DND-41 (cell line): ENCODE data around the gene DACH1.

ENCODE experiments used
- ATAC-seq: fragments of 200-7000 bp; cut with Tn5 transposase; 3 replicates; pipeline ENCODE4 v1.9.1; 2021; ENCODE audit warnings: low read depth; ENCODE audit not compliant: insufficient read depth
- DNase-seq: peaks from one replicate; pipeline ENCODE4 v3.0.0-alpha.2; 2020
- H2AFZ ChIP-seq: 2 replicates; pipeline ENCODE4 v1.6.0; 2012; ENCODE audit warnings: low read depth, low read length
- H3K27ac ChIP-seq: 2 replicates; pipeline ENCODE4 v1.5.1; 2012; ENCODE audit warnings: low read length, inconsistent platforms
- H3K27me3 ChIP-seq: fragments of 200-600 bp; sonication (generic); 2 replicates; pipeline ENCODE4 v1.6.0; 2012; ENCODE audit warnings: low read length, mild to moderate bottlenecking, inconsistent platforms; ENCODE audit not compliant: insufficient read depth, poor library complexity
- H3K36me3 ChIP-seq: 2 replicates; pipeline ENCODE4 v1.5.1; 2012; ENCODE audit warnings: low read length, inconsistent platforms; ENCODE audit not compliant: insufficient read depth
- H3K4me1 ChIP-seq: 2 replicates; pipeline ENCODE4 v1.5.1; 2012; ENCODE audit warnings: mild to moderate bottlenecking, low read length; ENCODE audit not compliant: insufficient read depth
- H3K4me2 ChIP-seq: 2 replicates; pipeline ENCODE4 v1.6.0; 2012; ENCODE audit warnings: mild to moderate bottlenecking, moderate library complexity, low read length, inconsistent platforms; ENCODE audit not compliant: insufficient read depth
- H3K4me3 ChIP-seq, 2 experiments: fragments of 200-600 bp in 1 of 2; shearing (Covaris generic) in 1 of 2; 2 replicates each; pipeline ENCODE4 v1.5.1; 2012 to 2016; ENCODE audit warnings: inconsistent platforms in 2 of 2, low read length in 2 of 2, mild to moderate bottlenecking in 2 of 2, low read depth in 1 of 2, moderate library complexity in 1 of 2
- H3K79me2 ChIP-seq: 2 replicates; pipeline ENCODE4 v1.6.0; 2012; ENCODE audit warnings: low read length, inconsistent platforms; ENCODE audit not compliant: insufficient read depth
- H3K9ac ChIP-seq: 2 replicates; pipeline ENCODE4 v1.6.0; 2012; ENCODE audit warnings: low read depth, mild to moderate bottlenecking, inconsistent platforms, low read length, moderate library complexity
- H3K9me3 ChIP-seq: 2 replicates; pipeline ENCODE4 v1.5.1; 2012; ENCODE audit warnings: low read length, moderate library complexity, mild to moderate bottlenecking, inconsistent platforms; ENCODE audit not compliant: insufficient read depth, severe bottlenecking
- H4K20me1 ChIP-seq: 2 replicates; pipeline ENCODE4 v1.6.0; 2012; ENCODE audit warnings: low read length; ENCODE audit not compliant: insufficient read depth
- EZH2 ChIP-seq: IDR thresholded peaks from 3 replicates; pipeline ENCODE4 v1.6.1; 2012; ENCODE audit warnings: borderline replicate concordance, low read depth, mild to moderate bottlenecking, moderate library complexity, low read length, inconsistent platforms; ENCODE audit not compliant: severe bottlenecking
- TF ChIP-seq, protein P1 (sequence below): IDR thresholded peaks from 2 replicates; pipeline ENCODE4 v1.5.1; 2012; ENCODE audit warnings: borderline replicate concordance, low read length, moderate library complexity, mild to moderate bottlenecking; ENCODE audit not compliant: poor library complexity, severe bottlenecking; ENCODE audit errors: extremely low read depth

The DACH1 gene

DNA sequence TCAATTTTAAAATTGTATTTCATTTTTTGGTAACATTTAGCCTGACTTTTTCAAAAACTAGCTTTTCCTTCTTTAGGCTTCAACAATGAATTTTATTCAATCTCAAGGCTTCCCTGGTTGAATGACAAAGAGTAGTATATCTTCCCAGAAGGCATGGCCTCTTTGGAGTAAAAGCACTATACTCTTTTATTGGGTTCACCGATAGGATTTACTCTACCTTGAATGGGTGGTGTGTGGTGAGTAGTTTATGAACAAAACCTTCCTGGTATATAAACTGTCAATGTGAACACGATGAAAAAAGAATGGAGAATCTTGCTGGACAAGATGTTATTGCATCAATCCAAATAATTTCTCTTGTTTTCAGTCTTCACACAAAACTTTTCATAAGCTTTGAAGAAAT, 167.7 kb downstream of the DACH1 start:
- no peak for TF ChIP-seq EZH2
- Histone ChIP-seq H3K79me2 (no peaks in the 10 kb centered on the region), H3K4me3 (no peak overlapping the region), H3K4me1 (no peaks in the 10 kb centered on the region), H3K36me3 (no peaks in the 10 kb centered on the region), H3K4me2 (no peak overlapping the region), H3K27me3 (no peaks in the 10 kb centered on the region), H3K9me3 (no peaks in the 10 kb centered on the region), H4K20me1 (no peaks in the 10 kb centered on the region), H3K27ac (no peak overlapping the region), H2AFZ (no peak overlapping the region), H3K9ac (no peak overlapping the region)
- no peak for DNase-seq
- ATAC-seq: no peak

DNA sequence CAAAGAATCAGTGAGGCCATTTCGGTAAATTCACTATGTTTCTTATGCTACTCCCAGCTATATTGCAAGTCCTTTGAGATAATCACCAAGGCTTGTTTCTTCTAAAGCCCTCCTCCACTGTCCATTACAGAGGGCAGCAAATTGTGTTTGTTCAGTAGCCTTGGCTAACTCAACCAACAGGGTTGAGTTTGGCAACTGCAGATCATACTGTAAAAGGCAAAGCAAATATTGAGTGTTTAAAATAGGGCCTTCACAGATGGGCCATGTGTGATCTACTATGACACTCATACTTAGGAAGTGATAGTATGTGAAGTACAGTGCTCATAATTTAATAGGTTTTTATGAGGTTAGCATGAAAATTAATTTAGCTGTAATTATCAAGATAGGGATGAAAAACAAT, 171.3 kb downstream of the DACH1 start:
- DNase-seq (no peak), ATAC-seq (no peak)
- H3K4me3 ChIP-seq: no peak overlapping the region
- no peaks in the 10 kb centered on the region for H3K9me3 ChIP-seq
- H3K4me1 ChIP-seq: no peaks in the 10 kb centered on the region
- TF ChIP-seq EZH2: no peak
- TF ChIP-seq, protein P1, sequence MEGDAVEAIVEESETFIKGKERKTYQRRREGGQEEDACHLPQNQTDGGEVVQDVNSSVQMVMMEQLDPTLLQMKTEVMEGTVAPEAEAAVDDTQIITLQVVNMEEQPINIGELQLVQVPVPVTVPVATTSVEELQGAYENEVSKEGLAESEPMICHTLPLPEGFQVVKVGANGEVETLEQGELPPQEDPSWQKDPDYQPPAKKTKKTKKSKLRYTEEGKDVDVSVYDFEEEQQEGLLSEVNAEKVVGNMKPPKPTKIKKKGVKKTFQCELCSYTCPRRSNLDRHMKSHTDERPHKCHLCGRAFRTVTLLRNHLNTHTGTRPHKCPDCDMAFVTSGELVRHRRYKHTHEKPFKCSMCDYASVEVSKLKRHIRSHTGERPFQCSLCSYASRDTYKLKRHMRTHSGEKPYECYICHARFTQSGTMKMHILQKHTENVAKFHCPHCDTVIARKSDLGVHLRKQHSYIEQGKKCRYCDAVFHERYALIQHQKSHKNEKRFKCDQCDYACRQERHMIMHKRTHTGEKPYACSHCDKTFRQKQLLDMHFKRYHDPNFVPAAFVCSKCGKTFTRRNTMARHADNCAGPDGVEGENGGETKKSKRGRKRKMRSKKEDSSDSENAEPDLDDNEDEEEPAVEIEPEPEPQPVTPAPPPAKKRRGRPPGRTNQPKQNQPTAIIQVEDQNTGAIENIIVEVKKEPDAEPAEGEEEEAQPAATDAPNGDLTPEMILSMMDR: no peak
- H3K4me2 ChIP-seq: no peak overlapping the region
- H4K20me1 ChIP-seq: no peaks in the 10 kb centered on the region
- no peak overlapping the region for H3K9ac ChIP-seq
- H2AFZ ChIP-seq: no peak overlapping the region
- no peaks in the 10 kb centered on the region for H3K79me2 ChIP-seq
- no peaks in the 10 kb centered on the region for H3K36me3 ChIP-seq
- H3K27me3 ChIP-seq: no peaks in the 10 kb centered on the region
- H3K27ac ChIP-seq: no peak overlapping the region

DNA sequence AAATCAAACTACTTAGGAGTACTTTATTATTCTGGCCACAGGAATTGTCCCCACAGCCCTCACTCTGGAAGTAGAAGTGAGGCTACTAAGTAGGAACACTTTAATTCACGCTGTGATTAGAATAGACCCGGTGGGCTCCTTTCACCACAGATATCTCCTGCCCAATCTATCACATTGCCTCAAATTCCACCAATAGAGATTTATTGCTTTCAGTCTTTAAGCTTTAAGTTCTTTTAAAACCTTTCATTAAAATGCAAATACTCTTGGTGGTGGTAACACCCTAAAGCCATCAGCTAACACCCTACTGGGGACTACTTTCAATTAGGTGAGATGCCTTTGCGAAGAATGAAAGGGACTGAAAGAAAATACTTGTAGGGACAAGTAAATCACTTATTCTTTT, 181.9 kb downstream of the DACH1 start:
- Histone ChIP-seq H3K4me3 (no peak overlapping the region), H3K79me2 (no peaks in the 10 kb centered on the region), H3K27ac (no peak overlapping the region), H3K4me1 (no peaks in the 10 kb centered on the region), H2AFZ (no peak overlapping the region), H3K9me3 (no peaks in the 10 kb centered on the region), H3K9ac (no peak overlapping the region), H3K4me2 (no peak overlapping the region), H3K36me3 (no peaks in the 10 kb centered on the region), H3K27me3 (no peaks in the 10 kb centered on the region), H4K20me1 (no peaks in the 10 kb centered on the region)
- DNase-seq: no peak
- ATAC-seq: no peak
- TF ChIP-seq, protein P1: no peak
- no peak for TF ChIP-seq EZH2

DNA sequence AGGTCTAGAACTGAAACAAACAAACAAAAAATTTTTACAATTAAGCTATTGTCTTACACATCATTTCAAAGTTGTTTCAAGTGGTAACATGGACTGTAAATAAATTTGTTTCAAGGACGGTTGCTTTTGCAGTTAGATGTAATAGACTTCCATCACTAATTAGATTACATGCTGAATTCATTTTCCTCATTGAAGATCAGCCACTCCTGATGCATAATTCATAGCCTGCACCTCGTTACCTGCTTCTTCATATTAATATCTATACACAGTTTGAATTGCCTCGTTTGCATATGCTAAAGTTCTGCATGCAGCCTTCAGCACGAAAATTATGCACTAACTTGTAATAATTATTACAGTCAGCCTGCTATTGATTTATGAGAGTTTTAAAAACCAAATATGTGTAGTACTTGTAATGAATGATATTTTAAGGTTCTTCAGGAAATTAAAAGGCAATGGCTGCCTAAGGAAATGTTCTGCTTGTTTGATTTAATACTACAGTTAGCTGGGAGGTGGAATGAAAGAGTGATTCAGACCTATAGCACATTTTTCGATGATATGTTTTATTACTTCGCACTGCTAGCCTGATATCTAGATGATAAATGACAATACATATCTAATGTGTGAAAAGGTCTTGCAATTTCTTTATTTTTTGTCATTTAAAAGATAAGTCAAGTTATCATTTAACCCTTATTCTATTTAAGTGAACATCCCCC, 184.9 kb downstream of the DACH1 start:
- TF ChIP-seq, protein P1: no peak
- TF ChIP-seq EZH2: no peak
- DNase-seq (no peak), ATAC-seq (no peak)
- no peak overlapping the region for H3K27ac ChIP-seq
- H3K79me2 ChIP-seq: no peaks in the 10 kb centered on the region
- H3K9ac ChIP-seq: no peak overlapping the region
- H3K4me2 ChIP-seq: no peak overlapping the region
- H4K20me1 ChIP-seq: no peaks in the 10 kb centered on the region
- H3K4me3 ChIP-seq: no peak overlapping the region
- H3K4me1 ChIP-seq: no peaks in the 10 kb centered on the region
- no peaks in the 10 kb centered on the region for H3K36me3 ChIP-seq
- H3K9me3 ChIP-seq: no peaks in the 10 kb centered on the region
- H3K27me3 ChIP-seq: no peaks in the 10 kb centered on the region
- no peak overlapping the region for H2AFZ ChIP-seq
